T-helper 1 cell treated with Interleukin-12 subunit alpha and Interleukin-12 subunit beta and Interleukin-4 antibody, amounts not matched to agents 30 μg/mL and 1 μg/mL, for 36 hours (primary cell): ENCODE measurements around the gene SPEM1.

Source experiments
- H3K27ac Mint-ChIP-seq: one replicate; pipeline ENCODE4 v1.8.0; 2021; ENCODE audit warnings: mild to moderate bottlenecking, mixed read lengths
- H3K27me3 Mint-ChIP-seq: one replicate; pipeline ENCODE4 v1.8.0; 2021; ENCODE audit warnings: low read depth, mixed read lengths
- H3K36me3 Mint-ChIP-seq: one replicate; pipeline ENCODE4 v1.8.0; 2021; ENCODE audit warnings: low read depth, mixed read lengths
- H3K4me1 Mint-ChIP-seq: one replicate; pipeline ENCODE4 v1.8.0; 2021; ENCODE audit warnings: low read depth, mixed read lengths
- H3K4me3 Mint-ChIP-seq: one replicate; pipeline ENCODE4 v1.8.0; 2021; ENCODE audit warnings: mild to moderate bottlenecking, moderate library complexity, mixed read lengths
- H3K9me3 Mint-ChIP-seq: one replicate; pipeline ENCODE4 v1.8.0; 2021; ENCODE audit warnings: mixed read lengths

Gene SPEM1, protein sequence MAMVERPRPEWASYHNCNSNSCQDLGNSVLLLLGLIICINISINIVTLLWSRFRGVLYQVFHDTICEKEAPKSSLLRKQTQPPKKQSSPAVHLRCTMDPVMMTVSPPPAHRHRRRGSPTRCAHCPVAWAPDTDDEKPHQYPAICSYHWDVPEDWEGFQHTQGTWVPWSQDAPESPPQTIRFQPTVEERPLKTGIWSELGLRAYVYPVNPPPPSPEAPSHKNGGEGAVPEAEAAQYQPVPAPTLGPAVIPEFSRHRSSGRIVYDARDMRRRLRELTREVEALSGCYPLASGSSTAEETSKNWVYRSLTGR

DNA sequence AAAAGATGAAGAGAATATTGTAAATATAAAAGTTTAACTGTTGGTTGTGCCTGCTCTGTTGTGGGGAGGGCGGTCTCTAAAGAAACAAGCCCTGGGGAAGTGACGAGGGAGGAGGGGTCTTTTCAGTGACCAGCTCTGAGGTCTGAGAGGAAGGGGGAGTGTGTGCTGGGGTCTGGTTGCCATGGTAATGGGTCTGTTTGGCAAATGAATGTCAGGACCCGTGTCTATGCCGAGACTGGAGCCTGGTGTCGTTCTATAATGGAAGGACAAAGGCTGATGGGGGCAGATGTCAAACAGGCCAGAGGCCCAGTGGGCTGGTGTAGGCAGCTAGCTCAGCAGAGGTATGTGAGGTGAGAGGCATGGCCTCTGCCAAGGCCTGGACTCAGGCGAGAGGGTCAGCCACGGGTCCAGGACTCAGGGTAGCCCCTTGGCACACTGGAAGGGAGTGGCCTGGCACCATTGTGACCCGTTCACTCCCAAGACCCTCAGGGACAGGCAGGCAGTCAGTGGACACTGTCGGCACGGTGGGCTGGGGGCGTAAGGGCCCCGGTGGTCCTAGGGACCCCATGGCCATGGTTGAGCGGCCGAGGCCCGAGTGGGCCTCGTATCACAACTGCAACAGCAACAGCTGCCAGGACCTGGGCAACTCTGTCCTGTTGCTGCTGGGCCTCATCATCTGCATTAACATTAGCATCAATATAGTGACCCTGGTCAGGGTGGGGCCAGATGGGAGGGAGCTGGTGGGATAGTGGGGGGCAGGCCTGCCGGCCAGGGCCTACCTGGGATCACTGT lies at the start of gene SPEM1:
Gene SPEM1, plus strand, starts transcription at position 506 of the 792 bp plus-strand sequence. Its CDS starts 61 bp downstream, at position 567.
- no peaks in the 10 kb centered on the region for H3K27me3 Mint-ChIP-seq
- no peak within 1 kb of the TSS for H3K4me3 Mint-ChIP-seq
- H3K36me3 Mint-ChIP-seq, result no peaks in the 10 kb centered on the region

DNA sequence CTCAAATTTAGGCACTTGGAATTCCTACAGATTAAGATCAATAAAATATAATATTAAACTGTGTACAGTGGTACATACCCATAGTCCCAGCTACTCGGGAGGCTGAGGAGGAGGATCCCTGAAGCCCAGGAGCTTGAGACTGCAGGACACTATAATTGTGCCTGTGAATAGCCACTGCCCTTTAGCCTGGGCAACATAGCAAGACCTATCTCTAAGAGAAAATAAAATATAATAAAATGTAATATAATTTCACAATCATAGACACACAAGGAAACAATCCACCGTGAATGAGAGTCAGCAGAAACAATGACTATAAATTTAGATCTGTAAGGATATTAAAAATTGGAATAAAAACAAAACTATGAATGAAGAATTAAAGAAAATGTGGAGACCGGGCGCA lies 49.3 kb upstream of the SPEM1 start:
- Mint-ChIP-seq H3K9me3 (no peaks in the 10 kb centered on the region), H3K4me1 (no peaks in the 10 kb centered on the region), H3K27ac (no peak overlapping the region), H3K27me3 (peaks cover 14% of the 10 kb centered on the region), H3K36me3 (no peaks in the 10 kb centered on the region), H3K4me3 (no peak overlapping the region)

More for the DNA sequence above, at the start of gene SPEM1:
- Mint-ChIP-seq H3K9me3 (no peaks in the 10 kb centered on the region), H3K27ac (no peak within 1 kb of the TSS), H3K4me1 (no peaks in the 10 kb centered on the region)

DNA sequence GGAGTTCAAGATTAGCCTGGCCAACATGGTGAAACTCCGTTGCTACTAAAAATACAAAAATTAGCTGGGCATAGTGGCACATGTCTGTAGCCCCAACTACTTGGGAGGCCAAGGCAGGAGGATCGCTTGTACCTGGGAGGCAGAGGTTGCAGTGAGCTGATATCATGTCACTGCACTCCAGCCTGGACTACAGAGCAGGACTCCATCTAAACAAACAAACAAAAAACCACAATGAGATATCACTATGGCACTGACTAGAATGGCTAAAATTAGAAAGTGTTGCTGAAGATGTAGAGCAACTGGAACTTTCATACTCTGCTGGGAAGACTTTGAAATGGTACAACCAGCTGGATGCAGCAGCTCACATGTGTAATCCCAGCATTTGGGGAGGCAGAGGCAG lies 45.8 kb upstream of the SPEM1 start:
- Mint-ChIP-seq H3K27ac (no peak overlapping the region), H3K4me1 (no peaks in the 10 kb centered on the region), H3K9me3 (peaks cover 4% of the 10 kb centered on the region), H3K36me3 (no peaks in the 10 kb centered on the region), H3K27me3 (peaks cover 21% of the 10 kb centered on the region), H3K4me3 (no peak overlapping the region)

DNA sequence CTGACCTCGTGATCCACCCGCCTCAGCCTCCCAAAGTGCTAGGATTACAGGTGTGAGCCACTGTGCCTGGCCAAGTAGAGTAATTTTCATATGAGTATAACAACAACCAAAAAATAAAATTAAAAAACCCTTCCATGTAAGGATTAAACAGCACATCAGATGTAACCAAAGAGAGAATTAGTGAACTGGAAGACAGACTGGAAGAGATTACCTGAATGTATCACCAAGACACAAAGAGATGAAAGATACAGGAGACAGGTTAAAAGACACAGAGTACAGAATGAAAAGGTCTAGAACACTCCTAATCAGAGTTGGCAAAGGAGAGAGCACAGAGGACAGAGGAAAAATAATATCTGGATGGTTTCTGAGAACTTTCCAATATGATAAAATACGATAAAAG lies 41.0 kb upstream of the SPEM1 start:
- peaks cover 6% of the 10 kb centered on the region for H3K9me3 Mint-ChIP-seq
- peaks cover 49% of the 10 kb centered on the region for H3K27me3 Mint-ChIP-seq
- peaks cover 1% of the 10 kb centered on the region for H3K36me3 Mint-ChIP-seq
- no peak overlapping the region for H3K4me3 Mint-ChIP-seq
- peaks cover 4% of the 10 kb centered on the region for H3K4me1 Mint-ChIP-seq
- no peak overlapping the region for H3K27ac Mint-ChIP-seq

DNA sequence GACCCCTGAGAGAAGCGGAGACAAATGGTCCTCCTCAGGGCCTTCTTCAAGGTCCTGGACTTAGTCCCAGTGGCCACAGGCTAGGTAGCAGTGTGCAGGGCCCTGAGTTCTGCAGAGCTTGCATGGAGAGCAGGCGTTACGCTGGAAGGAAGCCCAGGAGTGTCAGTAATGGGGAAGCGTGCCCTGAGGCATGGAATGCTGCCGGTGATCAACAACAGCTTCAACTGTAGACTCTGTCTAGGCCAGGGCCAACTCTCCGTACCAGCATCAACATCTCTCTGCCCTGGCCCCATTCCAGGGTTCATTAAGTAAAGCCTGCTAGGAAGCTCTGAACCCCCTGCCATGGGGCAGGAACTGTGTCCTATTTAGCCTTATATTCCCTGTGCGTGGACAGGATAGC lies 39.8 kb upstream of the SPEM1 start:
- Mint-ChIP-seq H3K4me3 (no peak overlapping the region), H3K27ac (no peak overlapping the region)

DNA sequence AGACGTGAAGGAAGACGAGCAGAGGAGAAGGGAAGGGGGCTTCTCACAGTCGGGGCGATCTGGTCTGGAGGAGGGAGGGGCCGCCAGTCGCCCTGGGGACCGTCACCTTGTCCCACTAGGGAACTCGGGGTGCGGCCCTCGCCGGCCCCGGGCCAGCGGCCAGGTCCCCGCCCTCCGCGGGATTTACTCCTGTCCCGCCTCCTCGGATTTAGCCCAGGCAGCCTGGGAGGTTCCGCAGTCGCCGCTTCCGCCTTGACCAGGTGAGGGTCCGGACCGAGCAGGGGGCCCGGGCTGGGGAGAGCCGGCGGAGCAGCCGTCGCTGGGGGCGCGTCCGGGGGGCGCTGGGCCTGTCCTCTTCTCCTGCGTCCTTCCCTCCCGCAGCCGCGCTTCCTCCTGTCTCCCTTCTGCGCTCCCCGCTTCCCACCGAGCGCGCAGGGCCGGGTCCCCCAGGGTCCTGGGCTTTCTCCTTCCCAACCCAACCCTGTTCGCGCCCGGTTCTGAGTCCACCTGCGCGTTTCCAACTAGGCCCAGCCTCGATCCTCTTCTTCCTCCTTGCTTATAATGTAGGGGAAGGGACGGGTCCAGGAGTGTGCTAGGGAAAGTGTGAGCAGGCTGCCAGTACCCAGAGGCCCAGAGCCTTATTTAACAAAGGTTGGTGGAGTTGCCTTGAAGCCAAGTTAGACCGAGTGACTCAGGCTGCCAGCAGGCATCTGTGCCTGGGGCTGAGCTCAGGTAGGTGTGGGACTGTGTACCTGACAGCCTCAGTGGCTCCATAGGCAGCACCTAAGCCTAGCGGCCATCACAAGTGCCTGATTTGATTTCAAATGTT lies 39.1 kb upstream of the SPEM1 start, which contains the start of gene TNK1:
Gene TNK1, plus strand, starts transcription at position 235 of the 829 bp plus-strand sequence. CDS start 1,838 bp downstream, outside the sequence.
- peaks cover 45% of the 10 kb centered on the region for H3K27me3 Mint-ChIP-seq
- H3K4me3 Mint-ChIP-seq, result no peak within 1 kb of the TSS
- peaks cover 7% of the 10 kb centered on the region for H3K4me1 Mint-ChIP-seq
- H3K9me3 Mint-ChIP-seq, result peaks cover 6% of the 10 kb centered on the region
- no peak within 1 kb of the TSS for H3K27ac Mint-ChIP-seq
- H3K36me3 Mint-ChIP-seq, result peaks cover 1% of the 10 kb centered on the region

More for the DNA sequence above, 39.8 kb upstream of the SPEM1 start:
- Mint-ChIP-seq H3K9me3 (peaks cover 6% of the 10 kb centered on the region), H3K36me3 (peaks cover 1% of the 10 kb centered on the region), H3K4me1 (peaks cover 7% of the 10 kb centered on the region), H3K27me3 (peaks cover 45% of the 10 kb centered on the region)

DNA sequence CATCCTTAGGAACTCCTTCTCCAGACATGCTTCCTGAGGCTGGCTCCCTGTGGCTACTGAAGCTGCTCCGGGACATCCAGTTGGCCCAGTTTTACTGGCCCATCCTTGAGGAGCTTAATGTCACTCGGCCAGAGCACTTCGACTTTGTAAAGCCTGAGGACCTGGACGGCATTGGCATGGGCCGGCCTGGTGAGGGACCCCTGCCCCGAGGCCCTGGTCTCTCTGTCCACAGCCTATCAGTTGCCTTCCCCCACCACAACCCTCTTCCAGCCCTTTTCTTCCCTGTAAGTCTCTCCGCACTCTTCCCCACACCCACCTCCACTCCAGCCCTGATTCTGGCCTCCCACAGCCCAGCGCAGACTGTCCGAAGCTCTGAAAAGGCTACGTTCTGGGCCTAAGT lies 37.2 kb upstream of the SPEM1 start:
- no peak overlapping the region for H3K4me3 Mint-ChIP-seq
- peaks cover 7% of the 10 kb centered on the region for H3K4me1 Mint-ChIP-seq
- H3K36me3 Mint-ChIP-seq, result peaks cover 2% of the 10 kb centered on the region
- H3K27ac Mint-ChIP-seq, result no peak overlapping the region
- H3K27me3 Mint-ChIP-seq, result peaks cover 38% of the 10 kb centered on the region
- peaks cover 6% of the 10 kb centered on the region for H3K9me3 Mint-ChIP-seq

DNA sequence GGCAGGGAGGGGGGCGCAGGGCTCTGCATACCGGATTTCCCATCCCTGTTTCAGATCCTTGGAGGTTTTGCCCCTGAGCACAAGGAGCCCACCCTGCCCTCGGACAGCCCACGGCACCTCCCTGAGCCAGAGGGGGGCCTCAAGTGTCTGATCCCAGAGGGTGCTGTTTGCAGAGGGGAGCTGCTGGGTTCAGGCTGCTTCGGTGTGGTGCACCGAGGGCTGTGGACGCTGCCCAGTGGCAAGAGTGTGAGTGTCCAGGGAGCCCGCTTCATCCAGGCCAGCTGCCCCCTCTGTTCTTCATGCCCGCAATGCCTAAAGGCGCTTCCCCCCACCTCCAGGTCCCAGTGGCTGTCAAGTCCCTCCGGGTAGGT lies 36.8 kb upstream of the SPEM1 start:
- Mint-ChIP-seq H3K4me3 (no peak overlapping the region), H3K4me1 (peaks cover 7% of the 10 kb centered on the region), H3K27me3 (peaks cover 38% of the 10 kb centered on the region), H3K36me3 (peaks cover 2% of the 10 kb centered on the region), H3K27ac (peak overlapping the region; percentile 15), H3K9me3 (peaks cover 6% of the 10 kb centered on the region)

DNA sequence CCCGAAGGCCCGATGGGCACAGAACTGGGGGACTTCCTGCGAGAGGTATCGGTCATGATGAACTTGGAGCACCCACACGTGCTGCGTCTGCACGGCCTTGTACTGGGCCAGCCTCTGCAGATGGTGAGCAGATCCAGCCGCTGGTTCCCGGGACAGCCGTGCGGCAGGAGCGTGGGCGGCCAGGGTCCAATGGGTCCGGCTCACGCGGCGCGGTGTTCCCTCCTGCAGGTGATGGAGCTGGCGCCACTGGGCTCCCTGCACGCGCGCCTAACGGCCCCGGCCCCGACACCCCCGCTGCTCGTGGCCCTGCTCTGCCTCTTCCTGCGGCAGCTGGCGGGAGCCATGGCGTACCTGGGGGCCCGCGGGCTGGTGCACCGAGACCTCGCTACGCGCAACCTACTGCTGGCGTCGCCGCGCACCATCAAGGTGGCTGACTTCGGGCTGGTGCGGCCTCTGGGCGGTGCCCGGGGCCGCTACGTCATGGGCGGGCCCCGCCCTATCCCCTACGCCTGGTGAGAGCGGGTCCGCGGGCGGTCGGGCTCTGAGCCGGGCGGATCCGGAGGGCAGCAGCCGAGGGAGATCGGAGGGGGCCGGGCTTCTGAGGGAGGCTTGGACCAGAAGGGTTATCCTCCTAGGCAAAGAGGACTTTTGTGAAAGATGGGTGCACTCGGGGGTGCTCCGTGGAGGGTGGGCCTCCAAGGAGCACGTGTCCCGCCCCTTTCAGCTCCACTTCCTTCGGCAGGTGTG lies 36.2 kb upstream of the SPEM1 start:
- Mint-ChIP-seq H3K27me3 (peaks cover 38% of the 10 kb centered on the region), H3K4me3 (peak overlapping the region; percentile 73), H3K4me1 (peaks cover 7% of the 10 kb centered on the region), H3K9me3 (peaks cover 6% of the 10 kb centered on the region), H3K36me3 (peaks cover 2% of the 10 kb centered on the region), H3K27ac (peak overlapping the region; percentile 69)

DNA sequence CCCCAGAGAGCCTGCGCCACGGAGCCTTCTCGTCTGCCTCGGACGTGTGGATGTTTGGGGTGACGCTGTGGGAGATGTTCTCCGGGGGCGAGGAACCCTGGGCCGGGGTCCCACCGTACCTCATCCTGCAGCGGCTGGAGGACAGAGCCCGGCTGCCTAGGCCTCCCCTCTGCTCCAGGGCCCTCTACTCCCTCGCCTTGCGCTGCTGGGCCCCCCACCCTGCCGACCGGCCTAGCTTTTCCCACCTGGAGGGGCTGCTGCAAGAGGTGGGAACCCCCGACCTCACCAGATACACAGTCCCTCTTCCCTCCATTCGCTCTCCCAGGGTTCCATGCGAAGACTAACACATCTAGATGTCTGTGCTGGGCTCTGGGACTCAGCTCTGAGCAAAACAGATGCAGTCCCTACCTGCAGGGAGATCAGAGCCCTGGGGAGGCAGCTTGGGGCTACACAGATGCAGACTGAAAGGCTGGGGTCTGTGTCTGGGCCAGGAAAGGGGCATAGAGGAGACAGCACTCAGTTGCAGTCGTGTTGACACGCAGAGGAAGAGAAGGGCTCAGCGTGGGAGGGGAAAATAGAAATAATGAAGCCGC lies 35.5 kb upstream of the SPEM1 start:
- Mint-ChIP-seq H3K4me1 (peaks cover 7% of the 10 kb centered on the region), H3K27me3 (peaks cover 31% of the 10 kb centered on the region), H3K9me3 (no peaks in the 10 kb centered on the region), H3K36me3 (peaks cover 2% of the 10 kb centered on the region), H3K4me3 (peak overlapping the region; percentile 73), H3K27ac (peak overlapping the region; percentile 41)

DNA sequence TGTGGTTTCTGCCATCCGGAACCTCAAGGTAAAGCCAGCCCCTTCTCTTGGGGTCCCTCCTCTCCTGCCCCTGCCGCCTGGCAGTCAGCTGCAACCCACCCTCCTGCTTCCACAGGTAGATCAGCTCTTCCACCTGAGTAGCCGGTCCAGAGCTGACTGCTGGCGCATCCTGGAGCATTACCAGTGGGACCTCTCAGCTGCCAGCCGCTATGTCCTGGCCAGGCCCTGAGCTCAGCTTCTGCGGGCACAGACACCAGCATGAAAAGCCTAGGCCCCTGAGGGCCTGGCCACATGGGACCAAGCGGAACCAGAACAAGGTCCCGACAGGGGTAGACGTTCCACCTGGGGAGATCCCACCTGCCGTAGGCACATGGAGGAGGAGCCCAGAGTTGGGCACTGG lies 31.3 kb upstream of the SPEM1 start:
- Mint-ChIP-seq H3K27ac (no peak overlapping the region), H3K9me3 (no peaks in the 10 kb centered on the region), H3K27me3 (no peaks in the 10 kb centered on the region), H3K36me3 (peaks cover 17% of the 10 kb centered on the region), H3K4me3 (no peak overlapping the region), H3K4me1 (peaks cover 13% of the 10 kb centered on the region)

DNA sequence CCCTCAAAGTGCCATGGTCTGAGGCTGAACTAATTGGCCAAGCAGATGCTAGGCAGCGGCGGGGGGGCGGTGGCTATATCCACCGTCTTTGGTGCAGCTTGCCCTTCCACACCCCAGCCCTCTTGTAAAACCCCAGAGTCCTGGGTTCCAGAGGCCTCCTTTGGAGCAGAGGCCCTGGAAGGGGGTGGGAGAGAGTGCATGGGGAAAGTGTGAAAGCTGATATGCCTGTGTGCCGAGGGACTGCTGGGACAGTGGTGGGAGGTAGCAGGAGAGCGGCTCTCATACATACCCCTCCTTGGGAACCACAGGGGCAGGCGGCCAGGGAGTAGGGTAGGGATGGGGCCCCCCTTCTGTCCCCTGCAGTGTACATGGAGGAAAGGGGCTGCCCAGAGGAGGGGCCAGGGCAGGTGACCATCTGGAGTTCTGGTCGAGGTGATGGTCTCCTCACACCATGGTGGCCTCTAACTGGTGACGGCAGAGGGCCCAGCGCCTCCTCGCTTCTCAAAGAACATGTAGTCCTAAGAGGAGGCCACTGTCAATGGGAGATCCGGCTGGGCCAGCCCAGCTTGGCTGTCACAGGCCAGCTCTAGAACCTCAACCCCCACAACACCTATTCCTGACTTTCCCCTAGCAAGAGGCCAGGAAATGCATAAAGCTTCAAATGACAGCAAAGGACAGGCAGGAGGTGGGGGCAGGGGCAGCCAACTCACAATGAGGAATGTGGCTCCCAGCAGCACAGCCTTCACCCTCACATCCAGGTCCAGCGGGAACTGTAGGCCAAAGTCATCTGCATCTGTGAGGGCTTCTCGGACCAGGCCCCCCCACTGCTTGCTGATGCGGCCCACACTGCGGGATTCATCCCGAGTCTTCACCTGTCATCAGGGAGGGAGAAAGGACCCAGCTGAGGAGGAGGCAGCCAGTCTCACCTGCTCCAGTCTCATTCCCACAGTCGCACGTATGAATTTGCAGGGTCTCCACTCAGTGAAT lies 29.9 kb upstream of the SPEM1 start:
- H3K27ac Mint-ChIP-seq, result no peak overlapping the region

DNA sequence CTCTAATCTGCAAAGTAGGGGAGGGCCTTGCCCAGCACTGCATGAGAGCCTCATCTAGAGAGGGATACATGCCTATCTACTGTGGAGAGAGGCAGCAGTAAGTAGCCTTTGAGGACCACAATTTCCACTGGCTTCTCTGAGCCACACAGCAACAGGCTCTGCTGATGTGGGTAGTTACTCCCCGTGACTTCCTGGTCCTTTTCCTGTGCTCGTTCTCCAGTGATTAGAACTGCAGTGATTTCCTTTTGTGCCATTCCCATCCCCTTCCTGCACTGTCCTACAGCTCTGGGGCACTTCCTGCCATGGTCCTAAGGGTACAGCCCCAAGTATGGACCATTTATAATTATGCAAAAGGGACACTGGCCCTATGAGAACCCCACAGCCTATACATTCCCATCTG lies 28.8 kb upstream of the SPEM1 start:
- Mint-ChIP-seq H3K36me3 (peaks cover 17% of the 10 kb centered on the region), H3K4me3 (peak overlapping the region; percentile 38), H3K9me3 (no peaks in the 10 kb centered on the region), H3K27ac (no peak overlapping the region), H3K27me3 (no peaks in the 10 kb centered on the region), H3K4me1 (peaks cover 17% of the 10 kb centered on the region)

More for the DNA sequence above, 29.9 kb upstream of the SPEM1 start:
- peaks cover 14% of the 10 kb centered on the region for H3K4me1 Mint-ChIP-seq
- H3K4me3 Mint-ChIP-seq, result no peak overlapping the region
- H3K9me3 Mint-ChIP-seq, result no peaks in the 10 kb centered on the region
- H3K36me3 Mint-ChIP-seq, result peaks cover 17% of the 10 kb centered on the region
- H3K27me3 Mint-ChIP-seq, result no peaks in the 10 kb centered on the region
